Muscle of leg (tissue), 11 donors: ENCODE data around the gene TSHB. TPM values are rescaled to one million over a fixed set of nuclear protein-coding genes. Genes with fewer than 3 reads are reported as not detected.

Experiments
- DNase-seq: peaks from one replicate; pipeline ENCODE4 v3.0.0; 2013
- H3K27ac ChIP-seq: one replicate; pipeline ENCODE4 v1.5.1; 2013; ENCODE audit warnings: mild to moderate bottlenecking, low read length, control low read depth
- H3K27me3 ChIP-seq: one replicate; pipeline ENCODE4 v1.6.1; 2013; ENCODE audit warnings: low read length; ENCODE audit not compliant: control insufficient read depth, insufficient read depth
- H3K36me3 ChIP-seq: one replicate; pipeline ENCODE4 v1.6.1; 2013; ENCODE audit warnings: low read length; ENCODE audit not compliant: control insufficient read depth, insufficient read depth
- H3K4me1 ChIP-seq: one replicate; pipeline ENCODE4 v1.6.1; 2013; ENCODE audit warnings: low read length; ENCODE audit not compliant: control insufficient read depth, insufficient read depth
- H3K4me3 ChIP-seq: one replicate; pipeline ENCODE4 v1.5.1; 2013; ENCODE audit warnings: low read length, control low read depth
- H3K9me3 ChIP-seq: replicated peaks from 2 replicates; pipeline ENCODE4 v1.6.1; 2013; ENCODE audit warnings: low read depth, low read length; ENCODE audit not compliant: control insufficient read depth
- WGBS: methylation state at CpG from one replicate; pipeline ENCODE4 v1.1.5; 2013; ENCODE audit warnings: missing lambda C conversion rate; ENCODE audit not compliant: insufficient coverage; 5-methylcytosine and 5-hydroxymethylcytosine counted together
- polyA plus RNA-seq, 8 donors: library from polyadenylated mRNA; unstranded; fragments of 120-200 nt; gene quantifications; one replicate each; pipeline versions ENCODE4 v1.2.1 to v1.2.3, GENCODE V29; 2013; ENCODE audit warnings: inconsistent platforms in 1 of 8, low replicate concordance in 1 of 8; ENCODE audit not compliant: insufficient read length in 8 of 8, insufficient read depth in 1 of 8
- total RNA-seq: library from RNA; stranded (reverse); fragments of 120-200 nt; gene quantifications from one replicate; pipeline ENCODE4 v1.2.4, GENCODE V29; 2013

The TSHB gene
- total and polyA plus RNA-seq, 9 donors, result not detected

GRCh38 chr1:115021145-115021544 is 8.5 kb upstream of the TSHB start:
- H3K4me3 ChIP-seq, result no peak overlapping the region
- no peak overlapping the region for H3K27ac ChIP-seq
- WGBS, result no CpG with 5 or more reads among the region's 1 CpG
- no peak for DNase-seq
- H3K27me3 ChIP-seq, result no peaks in the 10 kb centered on the region
- H3K4me1 ChIP-seq, result no peaks in the 10 kb centered on the region
- no peaks in the 10 kb centered on the region for H3K9me3 ChIP-seq
- no peaks in the 10 kb centered on the region for H3K36me3 ChIP-seq

- no peak for DNase-seq
- no peaks in the 10 kb centered on the region for H3K36me3 ChIP-seq
- H3K4me3 ChIP-seq, result no peak overlapping the region
Measured at GRCh38 chr1:115023593-115023992, 6.0 kb upstream of the TSHB start.

GRCh38 chr1:115031595-115031994 is 2.0 kb downstream of the TSHB start:
- Histone ChIP-seq H3K4me1 (no peaks in the 10 kb centered on the region), H3K9me3 (no peaks in the 10 kb centered on the region), H3K27ac (no peak overlapping the region), H3K36me3 (no peaks in the 10 kb centered on the region), H3K4me3 (no peak overlapping the region), H3K27me3 (no peaks in the 10 kb centered on the region)
- no CpG with 5 or more reads among the region's 2 CpGs for WGBS
- DNase-seq, result no peak

More at GRCh38 chr1:115023593-115023992, 6.0 kb upstream of the TSHB start:
- Histone ChIP-seq H3K9me3 (no peaks in the 10 kb centered on the region), H3K27ac (no peak overlapping the region), H3K27me3 (no peaks in the 10 kb centered on the region), H3K4me1 (no peaks in the 10 kb centered on the region)

- H3K27me3 ChIP-seq, result no peaks in the 10 kb centered on the region
- H3K36me3 ChIP-seq, result no peaks in the 10 kb centered on the region
- H3K4me1 ChIP-seq, result no peaks in the 10 kb centered on the region
- WGBS, result 100% methylated on average over 1 of the region's 1 CpG
- no peak for DNase-seq
- no peaks in the 10 kb centered on the region for H3K9me3 ChIP-seq
- no peak overlapping the region for H3K4me3 ChIP-seq
- H3K27ac ChIP-seq, result no peak overlapping the region
Measured at GRCh38 chr1:115035652-115036051, 6.0 kb downstream of the TSHB start.

- no peak overlapping the region for H3K4me3 ChIP-seq
- DNase-seq, result no peak
- WGBS, result no CpG with 5 or more reads among the region's 4 CpGs
- H3K27me3 ChIP-seq, result no peaks in the 10 kb centered on the region
- no peaks in the 10 kb centered on the region for H3K36me3 ChIP-seq
- H3K9me3 ChIP-seq, result no peaks in the 10 kb centered on the region
- no peak overlapping the region for H3K27ac ChIP-seq
- H3K4me1 ChIP-seq, result no peaks in the 10 kb centered on the region
Measured at GRCh38 chr1:115036814-115037507, 7.3 kb downstream of the TSHB start.

- no peak for DNase-seq
- H3K4me1 ChIP-seq, result no peaks in the 10 kb centered on the region
- no peaks in the 10 kb centered on the region for H3K9me3 ChIP-seq
- H3K27me3 ChIP-seq, result no peaks in the 10 kb centered on the region
- no peak overlapping the region for H3K4me3 ChIP-seq
- no peak overlapping the region for H3K27ac ChIP-seq
- WGBS, result no CpG with 5 or more reads among the region's 2 CpGs
- H3K36me3 ChIP-seq, result no peaks in the 10 kb centered on the region
Measured at GRCh38 chr1:115040501-115040900, 10.9 kb downstream of the TSHB start.

- no peaks in the 10 kb centered on the region for H3K4me1 ChIP-seq
- no peak overlapping the region for H3K27ac ChIP-seq
- H3K4me3 ChIP-seq, result no peak overlapping the region
- H3K9me3 ChIP-seq, result no peaks in the 10 kb centered on the region
- H3K27me3 ChIP-seq, result no peaks in the 10 kb centered on the region
- no peak for DNase-seq
- H3K36me3 ChIP-seq, result no peaks in the 10 kb centered on the region
Measured at GRCh38 chr1:115041654-115042053, 12.0 kb downstream of the TSHB start.

GRCh38 chr1:115046751-115047150 is 17.1 kb downstream of the TSHB start:
- no peak overlapping the region for H3K4me3 ChIP-seq
- H3K36me3 ChIP-seq, result no peaks in the 10 kb centered on the region
- no peak overlapping the region for H3K27ac ChIP-seq
- no peaks in the 10 kb centered on the region for H3K4me1 ChIP-seq
- no peaks in the 10 kb centered on the region for H3K27me3 ChIP-seq
- no peak for DNase-seq
- no peaks in the 10 kb centered on the region for H3K9me3 ChIP-seq

GRCh38 chr1:115051850-115052249 is 22.2 kb downstream of the TSHB start:
- Histone ChIP-seq H3K4me3 (no peak overlapping the region), H3K36me3 (no peaks in the 10 kb centered on the region), H3K27me3 (no peaks in the 10 kb centered on the region), H3K27ac (no peak overlapping the region), H3K4me1 (peaks cover 2% of the 10 kb centered on the region), H3K9me3 (no peaks in the 10 kb centered on the region)
- DNase-seq, result no peak
- 78% methylated on average over 4 of the region's 5 CpGs for WGBS

- H3K4me3 ChIP-seq, result no peak overlapping the region
- 40% methylated on average over 4 of the region's 9 CpGs for WGBS
- DNase-seq, result no peak
Measured at GRCh38 chr1:115052454-115053083, 22.9 kb downstream of the TSHB start.

GRCh38 chr1:115056395-115056798 is 26.8 kb downstream of the TSHB start:
- no peak overlapping the region for H3K4me3 ChIP-seq
- H3K27ac ChIP-seq, result no peak overlapping the region
- 4% methylated on average over 9 of the region's 9 CpGs for WGBS

More at GRCh38 chr1:115052454-115053083, 22.9 kb downstream of the TSHB start:
- Histone ChIP-seq H3K27me3 (no peaks in the 10 kb centered on the region), H3K36me3 (no peaks in the 10 kb centered on the region), H3K4me1 (peaks cover 2% of the 10 kb centered on the region), H3K27ac (no peak overlapping the region), H3K9me3 (no peaks in the 10 kb centered on the region)

More at GRCh38 chr1:115056395-115056798, 26.8 kb downstream of the TSHB start:
- H3K36me3 ChIP-seq, result peaks cover 2% of the 10 kb centered on the region
- H3K27me3 ChIP-seq, result no peaks in the 10 kb centered on the region
- H3K4me1 ChIP-seq, result peaks cover 2% of the 10 kb centered on the region
- no peaks in the 10 kb centered on the region for H3K9me3 ChIP-seq
- DNase-seq, result peak; percentile 75
